ENCODE data around the gene TCERG1L. TPM values are rescaled to one million over a fixed set of nuclear protein-coding genes. Genes with fewer than 3 reads are reported as not detected.

Gene TCERG1L
- total RNA-seq, 1 experiment from 2014 or later, result 1.5 TPM

GRCh38 chr10:131279516-131279915 lies 32.0 kb downstream of the TCERG1L start (continued):
- no peak for TF ChIP-seq AFF4 (CRISPR knock-in tag; IDR thresholded peaks at IDR 0.05; ENCODE audit: borderline replicate concordance)
- no peak for TF ChIP-seq ELF4 (CRISPR knock-in tag; IDR thresholded peaks at IDR 0.05; ENCODE audit: low read depth)
- TF ChIP-seq NFE2L1 (CRISPR knock-in tag; IDR thresholded peaks at IDR 0.05), result no peak
- TF ChIP-seq ZNF263 (CRISPR knock-in tag; IDR thresholded peaks at IDR 0.05; ENCODE audit: low read depth), result no peak

- no peak for TF ChIP-seq TEAD1 (CRISPR knock-in tag; IDR thresholded peaks at IDR 0.05)
- no peak for TF ChIP-seq ZMAT4 (CRISPR knock-in tag; IDR thresholded peaks at IDR 0.05)
- TF ChIP-seq ZNF138 (CRISPR knock-in tag; conservative IDR thresholded peaks at IDR 0.05), result no peak
- no peak for TF ChIP-seq IRF1 (CRISPR knock-in tag; IDR thresholded peaks at IDR 0.05)
- TF ChIP-seq ZNF317 (CRISPR knock-in tag; IDR thresholded peaks at IDR 0.05; ENCODE audit: borderline replicate concordance, low read depth), result no peak
- no peak for TF ChIP-seq MYBL2 (CRISPR knock-in tag; IDR thresholded peaks at IDR 0.05)
- TF ChIP-seq SP1 (CRISPR knock-in tag; conservative IDR thresholded peaks at IDR 0.05), result no peak
- no peak for TF ChIP-seq FOXK1 (CRISPR knock-in tag; IDR thresholded peaks at IDR 0.05)
- no peak for TF ChIP-seq GRHL2 (CRISPR knock-in tag; IDR thresholded peaks at IDR 0.05; ENCODE audit: insufficient replicate concordance, severe bottlenecking)
- TF ChIP-seq USF1 (CRISPR knock-in tag; IDR thresholded peaks at IDR 0.05), result no peak
- TF ChIP-seq ZBTB21 (CRISPR knock-in tag; IDR thresholded peaks at IDR 0.05; ENCODE audit: borderline replicate concordance), result no peak
- no peak for TF ChIP-seq ATF1 (CRISPR knock-in tag; IDR thresholded peaks at IDR 0.05)
- TF ChIP-seq ETV6 (CRISPR knock-in tag; IDR thresholded peaks at IDR 0.05), result no peak
- TF ChIP-seq HMGA2 (CRISPR knock-in tag; IDR thresholded peaks at IDR 0.05), result no peak
- no peak for TF ChIP-seq ZSCAN18 (CRISPR knock-in tag; IDR thresholded peaks at IDR 0.05)
- TF ChIP-seq JUN (CRISPR knock-in tag; IDR thresholded peaks at IDR 0.05), result no peak
- TF ChIP-seq TP53 (CRISPR knock-in tag; IDR thresholded peaks at IDR 0.05), result no peak
- TF ChIP-seq ZNF512 (CRISPR knock-in tag; IDR thresholded peaks at IDR 0.05; ENCODE audit: borderline replicate concordance), result no peak
- no peak for TF ChIP-seq IRF2 (CRISPR knock-in tag; IDR thresholded peaks at IDR 0.05; ENCODE audit: borderline replicate concordance, low read depth)
- DNase-seq (ENCODE audit: low spot score) (no peak), ATAC-seq (no peak)
- H3K27me3 Mint-ChIP-seq (ENCODE audit: low read depth), result peaks cover 12% of the 10 kb centered on the region
- no peak overlapping the region for H3K4me3 Mint-ChIP-seq
- CTCF ChIA-PET, result no interaction called here
- H3K36me3 Mint-ChIP-seq, result peaks cover 60% of the 10 kb centered on the region
- H3K4me1 Mint-ChIP-seq, result no peaks in the 10 kb centered on the region
- H3K9me3 Mint-ChIP-seq, result peaks cover 59% of the 10 kb centered on the region
- POLR2A ChIA-PET, result no interaction called here
- no peak overlapping the region for H3K27ac Mint-ChIP-seq
Observed at GRCh38 chr10:131277969-131278368, 33.6 kb downstream of the TCERG1L start.

Measured in WTC11 (cell line).